Activated CD4-positive, alpha-beta T cell treated with anti-CD3 and anti-CD28 coated beads, Interleukin-2, amount 50 U/mL, for 16 hours (primary cell): ENCODE data around the gene MTMR11.
"Not testable (repeated sequence)": the region's sequence is repeated elsewhere in the genome, so short reads cannot be mapped to it uniquely, and the experiment has no call there.

Source experiments
- DNase-seq: peaks from one replicate; pipeline ENCODE4 v3.0.0-alpha.2; 2020

Gene MTMR11

GRCh38 chr1:149936170-149936991 lies at the start of gene MTMR11:
TSS of gene MTMR11 (minus strand) at chr1:149936879. CDS start at chr1:149936647, 232 bp downstream.
- DNase-seq = no peak

- DNase-seq = no peak
Measured at GRCh38 chr1:149979972-149980540, 43.4 kb upstream of the MTMR11 start.

GRCh38 chr1:149979245-149979971 lies 42.7 kb upstream of the MTMR11 start:
- no peak for DNase-seq

GRCh38 chr1:149978547-149979023 lies 41.9 kb upstream of the MTMR11 start:
- DNase-seq = no peak

- no peak for DNase-seq
Measured at GRCh38 chr1:149977345-149977744, 40.7 kb upstream of the MTMR11 start.

- no peak for DNase-seq
Measured at GRCh38 chr1:149972547-149972946, 35.9 kb upstream of the MTMR11 start.

GRCh38 chr1:149967646-149968045 lies 31.0 kb upstream of the MTMR11 start:
- DNase-seq = no peak

- DNase-seq = no peak
Measured at GRCh38 chr1:149967041-149967440, 30.4 kb upstream of the MTMR11 start.

- no peak for DNase-seq
Measured at GRCh38 chr1:149966405-149966804, 29.7 kb upstream of the MTMR11 start.

- DNase-seq = peak; percentile 14
Measured at GRCh38 chr1:149965440-149965839, 28.8 kb upstream of the MTMR11 start.

GRCh38 chr1:149963358-149963757 lies 26.7 kb upstream of the MTMR11 start:
- no peak for DNase-seq

- DNase-seq = no peak
Measured at GRCh38 chr1:149962736-149963135, 26.1 kb upstream of the MTMR11 start.

GRCh38 chr1:149962039-149962647 lies 25.5 kb upstream of the MTMR11 start:
- DNase-seq = peak; percentile 68

- not testable (repeated sequence) for DNase-seq
Measured at GRCh38 chr1:149957548-149957947, 20.9 kb upstream of the MTMR11 start.

- no peak for DNase-seq
Measured at GRCh38 chr1:149949911-149950310, 13.2 kb upstream of the MTMR11 start.

GRCh38 chr1:149945206-149945605 lies 8.5 kb upstream of the MTMR11 start:
- no peak for DNase-seq

- no peak for DNase-seq
Measured at GRCh38 chr1:149942885-149943284, 6.2 kb upstream of the MTMR11 start.

GRCh38 chr1:149942207-149942606 lies 5.5 kb upstream of the MTMR11 start:
- no peak for DNase-seq

GRCh38 chr1:149940427-149940826 lies 3.7 kb upstream of the MTMR11 start:
- DNase-seq = no peak

GRCh38 chr1:149938668-149939003 lies 2.0 kb upstream of the MTMR11 start:
- not testable (repeated sequence) for DNase-seq

- peak; percentile 24 for DNase-seq
Measured at GRCh38 chr1:149937759-149938158, 1.1 kb upstream of the MTMR11 start.

GRCh38 chr1:149936992-149937705 lies 470 bp upstream of the MTMR11 start:
- no peak for DNase-seq

- no peak for DNase-seq
Measured at GRCh38 chr1:149934356-149934755, 2.3 kb downstream of the MTMR11 start.
